GM12874 (cell line): Measurements from ENCODE around the gene COL6A3.

Source experiments
- TF ChIP-seq, protein P1 (sequence below): IDR thresholded peaks from 2 replicates; pipeline ENCODE4 v1.5.1; 2011; ENCODE audit warnings: low read depth, mild to moderate bottlenecking, control low read depth, low read length, moderate library complexity; ENCODE audit not compliant: insufficient read depth

The COL6A3 gene

DNA sequence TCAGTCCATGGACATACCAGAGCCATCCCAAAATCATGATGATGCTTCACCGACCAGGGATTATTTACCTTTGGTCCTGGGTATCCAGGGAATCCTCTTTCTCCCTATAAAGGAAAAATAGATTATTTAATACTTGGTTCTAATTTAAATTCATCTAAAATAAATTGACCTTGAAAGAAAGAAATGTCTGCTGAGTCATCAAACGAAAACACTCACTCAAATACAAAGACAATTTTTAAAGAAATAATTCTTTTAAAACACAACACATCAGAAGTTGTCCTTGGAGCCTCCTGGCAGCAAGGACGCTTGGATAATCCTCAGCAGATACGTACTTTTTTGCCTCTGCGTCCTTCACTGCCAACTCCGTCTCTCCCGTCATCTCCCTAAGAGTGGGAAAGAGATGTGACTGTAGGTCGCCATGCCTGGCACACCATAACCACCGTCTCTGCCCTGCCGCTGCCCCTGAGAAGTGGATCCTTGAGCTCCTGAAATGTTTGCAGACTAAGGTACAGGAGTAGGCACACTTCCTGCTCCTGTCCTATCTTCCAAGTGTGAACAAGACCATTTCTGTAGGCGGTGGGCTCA lies 65.6 kb downstream of the COL6A3 start:
- TF ChIP-seq, protein P1, sequence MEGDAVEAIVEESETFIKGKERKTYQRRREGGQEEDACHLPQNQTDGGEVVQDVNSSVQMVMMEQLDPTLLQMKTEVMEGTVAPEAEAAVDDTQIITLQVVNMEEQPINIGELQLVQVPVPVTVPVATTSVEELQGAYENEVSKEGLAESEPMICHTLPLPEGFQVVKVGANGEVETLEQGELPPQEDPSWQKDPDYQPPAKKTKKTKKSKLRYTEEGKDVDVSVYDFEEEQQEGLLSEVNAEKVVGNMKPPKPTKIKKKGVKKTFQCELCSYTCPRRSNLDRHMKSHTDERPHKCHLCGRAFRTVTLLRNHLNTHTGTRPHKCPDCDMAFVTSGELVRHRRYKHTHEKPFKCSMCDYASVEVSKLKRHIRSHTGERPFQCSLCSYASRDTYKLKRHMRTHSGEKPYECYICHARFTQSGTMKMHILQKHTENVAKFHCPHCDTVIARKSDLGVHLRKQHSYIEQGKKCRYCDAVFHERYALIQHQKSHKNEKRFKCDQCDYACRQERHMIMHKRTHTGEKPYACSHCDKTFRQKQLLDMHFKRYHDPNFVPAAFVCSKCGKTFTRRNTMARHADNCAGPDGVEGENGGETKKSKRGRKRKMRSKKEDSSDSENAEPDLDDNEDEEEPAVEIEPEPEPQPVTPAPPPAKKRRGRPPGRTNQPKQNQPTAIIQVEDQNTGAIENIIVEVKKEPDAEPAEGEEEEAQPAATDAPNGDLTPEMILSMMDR, result no peak

DNA sequence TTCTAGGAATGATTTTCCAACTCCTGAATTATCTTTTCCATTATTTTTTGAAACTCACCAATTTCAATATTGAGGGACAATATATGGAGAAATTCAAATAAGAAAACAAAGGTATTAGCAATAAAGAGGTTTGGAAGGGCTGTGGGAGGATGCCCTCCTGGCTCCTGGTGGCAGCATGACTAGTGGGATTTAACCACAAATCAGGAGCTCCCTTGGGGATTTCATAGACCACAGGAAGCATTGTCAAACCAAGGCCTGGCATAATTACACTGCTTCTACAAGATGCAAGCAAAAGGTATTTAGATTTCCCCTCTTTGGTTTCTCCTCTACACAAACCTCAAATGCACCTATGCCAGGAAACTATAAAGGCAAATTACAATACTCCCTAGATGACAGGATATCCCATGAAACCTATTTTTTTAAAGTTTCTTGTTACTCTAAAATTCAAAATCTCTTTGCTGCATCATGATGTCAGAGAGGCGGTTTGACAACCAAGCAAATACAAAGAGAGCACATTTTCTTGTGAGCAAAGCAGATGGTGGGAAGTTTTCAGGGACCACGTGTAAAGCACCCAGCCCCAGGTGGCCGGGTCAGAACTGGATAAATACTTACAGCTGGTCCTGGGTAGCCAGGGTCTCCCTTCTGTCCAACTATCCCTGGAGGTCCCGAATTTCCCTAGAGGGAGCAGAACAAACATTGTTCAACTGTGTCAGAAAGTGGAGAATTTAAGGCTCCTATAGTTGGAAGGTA lies 67.9 kb downstream of the COL6A3 start:
- TF ChIP-seq, protein P1, result no peak

DNA sequence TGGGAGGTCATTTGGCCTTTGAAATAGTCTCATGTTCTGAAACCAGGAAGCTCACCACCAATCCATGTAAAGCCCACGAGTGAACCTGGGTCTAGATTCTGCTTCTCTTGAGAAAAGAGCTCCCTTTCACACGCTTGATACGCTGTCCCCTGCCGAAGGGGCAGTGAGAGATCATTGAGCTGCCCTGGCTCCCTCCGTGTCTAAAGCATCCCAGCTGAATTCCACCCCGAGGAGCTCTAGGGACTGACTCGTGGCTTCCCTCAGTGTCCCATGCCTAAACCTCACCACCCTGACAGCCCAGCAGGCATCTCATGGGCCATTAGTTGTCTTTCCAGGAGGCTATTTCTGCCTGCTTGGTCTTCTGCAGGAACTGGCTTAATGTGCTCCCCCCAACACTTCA lies 68.6 kb downstream of the COL6A3 start:
- TF ChIP-seq, protein P1, result no peak

DNA sequence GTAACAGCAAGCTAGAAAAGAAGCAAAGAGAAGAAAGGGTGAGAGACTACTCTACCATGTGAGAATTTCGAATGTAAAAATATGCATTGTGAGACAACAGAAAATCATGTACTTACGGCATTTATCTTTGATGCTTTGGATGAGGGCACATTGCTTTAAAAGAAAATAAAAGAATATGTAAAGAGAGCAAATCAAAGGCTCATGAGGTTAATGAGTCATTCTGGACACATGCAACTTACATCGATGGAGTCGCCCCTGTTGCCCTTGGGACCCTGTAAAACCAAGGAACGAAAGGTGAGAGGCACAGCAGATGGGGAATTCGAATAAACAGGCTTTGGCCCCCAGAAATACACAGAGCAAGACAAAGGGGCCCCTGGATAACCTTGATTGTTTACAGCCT lies 69.0 kb downstream of the COL6A3 start:
- TF ChIP-seq, protein P1, result no peak

DNA sequence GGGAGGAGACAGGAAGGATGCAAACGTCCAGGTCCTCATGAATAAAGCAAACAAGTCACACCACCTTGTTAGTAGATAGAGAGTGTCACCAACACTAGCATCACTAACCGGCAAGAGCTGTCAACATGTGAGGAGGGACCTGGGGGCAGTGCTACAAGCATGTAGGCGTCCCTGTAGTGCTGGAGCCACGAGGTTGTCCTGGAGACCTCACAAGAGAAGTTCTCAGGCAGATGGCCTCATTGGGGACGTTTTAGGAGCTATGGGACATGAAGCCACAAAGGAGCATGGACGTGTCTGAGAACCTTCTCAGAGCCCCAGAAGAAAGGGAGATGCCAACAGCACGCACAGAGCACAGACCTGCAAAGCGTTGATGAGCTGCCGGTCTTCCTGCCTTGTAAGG lies 70.0 kb downstream of the COL6A3 start:
- TF ChIP-seq, protein P1, result no peak

DNA sequence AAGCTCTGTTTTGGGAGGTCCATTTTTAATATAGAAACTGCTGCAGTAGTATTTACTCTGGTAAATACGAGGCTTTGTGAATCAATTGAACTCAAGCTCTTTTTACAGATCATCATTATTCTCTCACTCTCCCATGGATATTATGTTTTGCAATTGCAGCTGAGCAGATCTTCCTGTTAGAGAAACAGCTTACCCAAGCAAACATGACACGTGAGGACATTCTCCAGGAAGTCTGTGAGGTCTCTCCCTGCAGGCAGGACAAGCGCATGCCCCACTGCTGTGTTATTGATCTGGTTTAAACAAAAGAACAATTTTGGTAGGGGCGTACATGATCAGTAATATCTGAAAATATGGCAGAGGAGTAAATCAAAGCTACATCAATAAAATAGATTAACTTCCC lies 72.1 kb downstream of the COL6A3 start:
- TF ChIP-seq, protein P1, result no peak

DNA sequence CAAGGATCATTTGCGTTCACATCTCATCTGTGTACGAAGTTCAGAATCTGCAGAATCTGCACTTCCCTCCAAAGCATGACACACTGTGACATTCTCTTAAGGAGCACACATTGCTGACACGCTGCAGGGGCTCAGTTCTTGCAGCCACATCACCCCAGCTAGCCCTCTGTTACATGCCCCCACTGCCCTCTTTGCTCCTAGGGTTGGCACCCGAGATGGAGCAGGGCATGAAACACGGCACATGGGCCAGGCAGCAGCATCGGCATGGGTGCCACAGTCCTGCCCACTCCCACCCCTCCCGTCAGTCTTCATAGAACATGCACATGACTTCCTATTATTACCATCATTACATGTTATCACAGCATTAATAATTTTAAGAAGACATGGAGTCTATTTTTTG lies 76.4 kb downstream of the COL6A3 start:
- TF ChIP-seq, protein P1, result no peak
